Activated T-helper 1 cell treated with Interleukin-2 at 50 U/mL for 16 hours (primary cell): ENCODE data around the gene SNX9.
A peak's percentile ranks its signal among the peaks of the same experiment; 100 is the strongest.

Source experiments
- DNase-seq: peaks from one replicate; pipeline ENCODE4 v3.0.0-alpha.2; 2020; ENCODE audit warnings: low read depth

Gene SNX9

GRCh38 chr6:157804448-157805327 lies 18.4 kb upstream of the SNX9 start:
- no peak for DNase-seq

GRCh38 chr6:157806131-157806855 lies 16.8 kb upstream of the SNX9 start:
- DNase-seq, result no peak

- no peak for DNase-seq
Measured at GRCh38 chr6:157806856-157807215, 16.2 kb upstream of the SNX9 start.

- no peak for DNase-seq
Measured at GRCh38 chr6:157808405-157808950, 14.6 kb upstream of the SNX9 start.

GRCh38 chr6:157809613-157810012 lies 13.4 kb upstream of the SNX9 start:
- no peak for DNase-seq

GRCh38 chr6:157811137-157811475 lies 11.9 kb upstream of the SNX9 start:
- DNase-seq, result no peak

GRCh38 chr6:157811476-157812173 lies 11.4 kb upstream of the SNX9 start:
- DNase-seq, result no peak

GRCh38 chr6:157812425-157813171 lies 10.4 kb upstream of the SNX9 start:
- DNase-seq, result no peak

GRCh38 chr6:157813191-157813590 lies 9.9 kb upstream of the SNX9 start:
- no peak for DNase-seq

GRCh38 chr6:157813750-157814455 lies 9.1 kb upstream of the SNX9 start:
- no peak for DNase-seq

GRCh38 chr6:157814883-157815282 lies 8.2 kb upstream of the SNX9 start:
- no peak for DNase-seq

GRCh38 chr6:157821342-157822033 lies 1.6 kb upstream of the SNX9 start:
- DNase-seq, result no peak

- no peak for DNase-seq
Measured at GRCh38 chr6:157822245-157823000, 623 bp upstream of the SNX9 start.

GRCh38 chr6:157823528-157824370 lies 703 bp downstream of the SNX9 start:
- DNase-seq, result peak; percentile 37

GRCh38 chr6:157825243-157825904 lies 2.3 kb downstream of the SNX9 start:
- DNase-seq, result no peak

- DNase-seq, result no peak
Measured at GRCh38 chr6:157830354-157831017, 7.4 kb downstream of the SNX9 start.

GRCh38 chr6:157831018-157831369 lies 7.9 kb downstream of the SNX9 start:
- no peak for DNase-seq
